ENCODE data around the gene AMPD2.

DNA sequence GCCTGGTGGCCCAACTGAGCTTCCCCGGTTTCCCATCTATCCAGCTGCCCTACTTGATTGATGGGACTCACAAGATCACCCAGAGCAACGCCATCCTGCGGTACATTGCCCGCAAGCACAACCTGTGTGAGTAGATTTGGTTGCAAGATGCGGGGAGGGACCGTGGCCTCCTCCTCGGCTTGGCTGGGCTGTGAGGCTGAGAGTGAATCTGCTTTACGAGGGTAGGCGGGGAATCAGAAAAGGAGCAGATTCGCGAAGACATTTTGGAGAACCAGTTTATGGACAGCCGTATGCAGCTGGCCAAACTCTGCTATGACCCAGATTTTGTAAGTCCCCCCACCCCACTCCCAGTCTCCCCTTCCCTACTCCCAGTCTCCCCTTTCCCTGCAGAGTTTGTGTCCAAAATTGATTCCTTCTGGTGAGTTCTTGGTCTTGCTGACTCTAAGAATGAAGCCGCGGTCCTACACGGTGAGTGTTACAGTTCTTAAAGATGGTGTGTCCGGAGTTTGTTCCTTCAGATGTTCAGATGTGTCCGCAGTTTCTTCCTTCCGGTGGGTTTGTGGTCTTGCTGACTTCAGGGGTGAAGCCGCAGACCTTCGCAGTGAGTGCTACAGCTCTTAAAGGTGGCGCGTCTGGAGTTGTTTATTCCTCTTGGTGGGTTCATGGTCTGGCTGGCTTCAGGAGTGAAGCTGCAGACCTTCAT, 49.8 kb downstream of the AMPD2 start:
- TF ChIP-seq, protein P1, sequence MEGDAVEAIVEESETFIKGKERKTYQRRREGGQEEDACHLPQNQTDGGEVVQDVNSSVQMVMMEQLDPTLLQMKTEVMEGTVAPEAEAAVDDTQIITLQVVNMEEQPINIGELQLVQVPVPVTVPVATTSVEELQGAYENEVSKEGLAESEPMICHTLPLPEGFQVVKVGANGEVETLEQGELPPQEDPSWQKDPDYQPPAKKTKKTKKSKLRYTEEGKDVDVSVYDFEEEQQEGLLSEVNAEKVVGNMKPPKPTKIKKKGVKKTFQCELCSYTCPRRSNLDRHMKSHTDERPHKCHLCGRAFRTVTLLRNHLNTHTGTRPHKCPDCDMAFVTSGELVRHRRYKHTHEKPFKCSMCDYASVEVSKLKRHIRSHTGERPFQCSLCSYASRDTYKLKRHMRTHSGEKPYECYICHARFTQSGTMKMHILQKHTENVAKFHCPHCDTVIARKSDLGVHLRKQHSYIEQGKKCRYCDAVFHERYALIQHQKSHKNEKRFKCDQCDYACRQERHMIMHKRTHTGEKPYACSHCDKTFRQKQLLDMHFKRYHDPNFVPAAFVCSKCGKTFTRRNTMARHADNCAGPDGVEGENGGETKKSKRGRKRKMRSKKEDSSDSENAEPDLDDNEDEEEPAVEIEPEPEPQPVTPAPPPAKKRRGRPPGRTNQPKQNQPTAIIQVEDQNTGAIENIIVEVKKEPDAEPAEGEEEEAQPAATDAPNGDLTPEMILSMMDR (conservative IDR thresholded peaks at IDR 0.05): no peak
- TF ChIP-seq ZFX (IDR thresholded peaks at IDR 0.05): no peak
